Activated B cell treated with CpG ODN at 0.5 μM for 24 hours (primary cell): ENCODE results near the gene NHEJ1. TPM values are rescaled to one million over a fixed set of nuclear protein-coding genes. Genes with fewer than 3 reads are reported as not detected.

Experiments used
- ATAC-seq: fragments of 200-7000 bp; cut with Tn5 transposase; one replicate; pipeline ENCODE4 v1.10.0; 2021; ENCODE audit warnings: low read depth, mild to moderate bottlenecking, moderate library complexity
- CTCF ChIA-PET: fragments of 350-600 bp; sonication (Branson Sonifier 250); formaldehyde crosslinking; loops from one replicate; lab custom pipeline; 2021; ENCODE audit warnings: antibody characterized with exemption; lab: Charles Lee
- POLR2A ChIA-PET: fragments of 350-600 bp; sonication (Branson Sonifier 250); formaldehyde crosslinking; loops from one replicate; lab custom pipeline; 2021; ENCODE audit warnings: antibody characterized with exemption; lab: Charles Lee
- DNase-seq: peaks from one replicate; pipeline ENCODE4 v3.0.0; 2022
- H3K27ac Mint-ChIP-seq: one replicate; pipeline ENCODE4 v1.8.0; 2020; ENCODE audit warnings: mixed read lengths
- H3K27me3 Mint-ChIP-seq: one replicate; pipeline ENCODE4 v1.8.0; 2021; ENCODE audit warnings: mixed read lengths
- H3K36me3 Mint-ChIP-seq: one replicate; pipeline ENCODE4 v1.8.0; 2021; ENCODE audit warnings: low read depth, mixed read lengths
- H3K4me1 Mint-ChIP-seq: one replicate; pipeline ENCODE4 v1.8.0; 2021; ENCODE audit warnings: mixed read lengths
- H3K4me3 Mint-ChIP-seq: one replicate; pipeline ENCODE4 v1.8.0; 2020; ENCODE audit warnings: mild to moderate bottlenecking, mixed read lengths
- H3K9me3 Mint-ChIP-seq: one replicate; pipeline ENCODE4 v1.8.0; 2020; ENCODE audit warnings: mixed read lengths
- CTCF ChIP-seq: fragments of 200-600 bp; IDR thresholded peaks from one replicate; pipeline ENCODE4 v1.8.0; 2022; ENCODE audit warnings: antibody characterized with exemption, mild to moderate bottlenecking
- intact Hi-C: fragments of 100-400 bp; cut with micrococcal nuclease; formaldehyde crosslinking; loops from one replicate; pipeline ENCODE4 v1.15.1; 2024
- total RNA-seq: library from RNA; stranded (reverse); gene quantifications from 2 replicates; pipeline ENCODE4 v1.2.3, GENCODE V29; 2022

NHEJ1 gene
- total RNA-seq, 1 donor from 2014 or later, result 19.1 TPM

- ChIA-PET POLR2A (no interaction called here), CTCF (interaction anchor here (1.4 kb wide), 1 partner anchor 21 kb away, joined by 4 read pairs; no protein-coding TSS in a partner anchor)
- H3K4me3 Mint-ChIP-seq, result no peak overlapping the region
- H3K4me1 Mint-ChIP-seq, result no peaks in the 10 kb centered on the region
- H3K27me3 Mint-ChIP-seq, result no peaks in the 10 kb centered on the region
- intact Hi-C loops, result no loop called here
- no peaks in the 10 kb centered on the region for H3K9me3 Mint-ChIP-seq
- ATAC-seq, result no peak
- TF ChIP-seq CTCF, result no peak
- DNase-seq, result no peak
- no peak overlapping the region for H3K27ac Mint-ChIP-seq
- H3K36me3 Mint-ChIP-seq, result peaks cover 66% of the 10 kb centered on the region
These were observed 19.9 kb downstream of the NHEJ1 start for GRCh38 chr2:219140722-219141121.

GRCh38 chr2:219133976-219134375 is 26.6 kb downstream of the NHEJ1 start:
- intact Hi-C loops, result no loop called here
- POLR2A ChIA-PET, result no interaction called here

GRCh38 chr2:219131744-219132143 is 28.9 kb downstream of the NHEJ1 start:
- CTCF ChIA-PET, result no interaction called here

More at GRCh38 chr2:219133976-219134375, 26.6 kb downstream of the NHEJ1 start:
- H3K4me3 Mint-ChIP-seq, result no peak overlapping the region
- H3K36me3 Mint-ChIP-seq, result peaks cover 43% of the 10 kb centered on the region
- H3K4me1 Mint-ChIP-seq, result no peaks in the 10 kb centered on the region
- no peak for ATAC-seq
- no peak for DNase-seq
- no peak overlapping the region for H3K27ac Mint-ChIP-seq
- no peak for TF ChIP-seq CTCF
- no peaks in the 10 kb centered on the region for H3K27me3 Mint-ChIP-seq
- H3K9me3 Mint-ChIP-seq, result no peaks in the 10 kb centered on the region
- CTCF ChIA-PET, result no interaction called here

GRCh38 chr2:219131327-219131726 is 29.3 kb downstream of the NHEJ1 start:
- Mint-ChIP-seq H3K27me3 (no peaks in the 10 kb centered on the region), H3K4me3 (no peak overlapping the region), H3K4me1 (no peaks in the 10 kb centered on the region), H3K27ac (no peak overlapping the region), H3K9me3 (no peaks in the 10 kb centered on the region), H3K36me3 (peaks cover 41% of the 10 kb centered on the region)
- ChIA-PET CTCF (no interaction called here), POLR2A (no interaction called here)
- DNase-seq, result no peak
- intact Hi-C loops, result no loop called here
- no peak for TF ChIP-seq CTCF
- no peak for ATAC-seq

More at GRCh38 chr2:219131744-219132143, 28.9 kb downstream of the NHEJ1 start:
- POLR2A ChIA-PET, result no interaction called here
- DNase-seq, result no peak
- Mint-ChIP-seq H3K27ac (no peak overlapping the region), H3K4me3 (no peak overlapping the region), H3K9me3 (no peaks in the 10 kb centered on the region), H3K27me3 (no peaks in the 10 kb centered on the region), H3K4me1 (no peaks in the 10 kb centered on the region), H3K36me3 (peaks cover 37% of the 10 kb centered on the region)
- no peak for TF ChIP-seq CTCF
- intact Hi-C loops, result no loop called here
- no peak for ATAC-seq

GRCh38 chr2:219129589-219129988 is 31.0 kb downstream of the NHEJ1 start:
- no peak overlapping the region for H3K27ac Mint-ChIP-seq
- no peaks in the 10 kb centered on the region for H3K4me1 Mint-ChIP-seq
- ATAC-seq (no peak), DNase-seq (no peak)
- no peak overlapping the region for H3K4me3 Mint-ChIP-seq
- CTCF ChIA-PET, result no interaction called here
- H3K9me3 Mint-ChIP-seq, result no peaks in the 10 kb centered on the region
- no peak for TF ChIP-seq CTCF
- peaks cover 45% of the 10 kb centered on the region for H3K36me3 Mint-ChIP-seq
- intact Hi-C loops, result no loop called here
- H3K27me3 Mint-ChIP-seq, result no peaks in the 10 kb centered on the region
- POLR2A ChIA-PET, result no interaction called here
